ENCODE data around the gene TXNRD2.

TXNRD2 gene

GRCh38 chr22:19979712-19980493, 38.3 kb upstream of the TXNRD2 start:
- no peak for DNase-seq

- no peak for DNase-seq
Observed at GRCh38 chr22:19978748-19979147, 37.1 kb upstream of the TXNRD2 start.

- DNase-seq, result no peak
Observed at GRCh38 chr22:19977296-19978243, 36.0 kb upstream of the TXNRD2 start.

GRCh38 chr22:19976671-19977070, 35.1 kb upstream of the TXNRD2 start:
- DNase-seq, result no peak

- no peak for DNase-seq
Observed at GRCh38 chr22:19975707-19976035, 34.1 kb upstream of the TXNRD2 start.

GRCh38 chr22:19974935-19975706, 33.5 kb upstream of the TXNRD2 start:
- DNase-seq, result no peak

- DNase-seq, result no peak
Observed at GRCh38 chr22:19974268-19974861, 32.7 kb upstream of the TXNRD2 start.

- no peak for DNase-seq
Observed at GRCh38 chr22:19973551-19974267, 32.1 kb upstream of the TXNRD2 start.

GRCh38 chr22:19972652-19973550, 31.3 kb upstream of the TXNRD2 start:
- no peak for DNase-seq

GRCh38 chr22:19972251-19972650, 30.6 kb upstream of the TXNRD2 start:
- no peak for DNase-seq

GRCh38 chr22:19971276-19972124, 29.9 kb upstream of the TXNRD2 start:
- DNase-seq, result no peak

- DNase-seq, result peak; percentile 94
Observed at GRCh38 chr22:19970479-19971275, 29.1 kb upstream of the TXNRD2 start.

GRCh38 chr22:19970031-19970478, 28.4 kb upstream of the TXNRD2 start:
- DNase-seq, result no peak

GRCh38 chr22:19969141-19969928, 27.7 kb upstream of the TXNRD2 start:
- DNase-seq, result no peak

- DNase-seq, result no peak
Observed at GRCh38 chr22:19968450-19968891, 26.9 kb upstream of the TXNRD2 start.

GRCh38 chr22:19967850-19968449, 26.3 kb upstream of the TXNRD2 start:
- DNase-seq, result no peak

GRCh38 chr22:19966908-19967750, 25.5 kb upstream of the TXNRD2 start:
- DNase-seq, result no peak

Data from activated CD8-positive, alpha-beta memory T cell treated with anti-CD3 and anti-CD28 coated beads for 24 hours (primary cell).